LoVo (cell line): Measurements from ENCODE around the gene KDM2B.
"Not testable (repeated sequence)": the region's sequence is repeated elsewhere in the genome, so short reads cannot be mapped to it uniquely, and the experiment has no call there.

Experiments
- DNase-seq: peaks from one replicate; pipeline ENCODE4 v3.0.0-alpha.2; 2016; ENCODE audit warnings: low spot score

KDM2B gene

DNA sequence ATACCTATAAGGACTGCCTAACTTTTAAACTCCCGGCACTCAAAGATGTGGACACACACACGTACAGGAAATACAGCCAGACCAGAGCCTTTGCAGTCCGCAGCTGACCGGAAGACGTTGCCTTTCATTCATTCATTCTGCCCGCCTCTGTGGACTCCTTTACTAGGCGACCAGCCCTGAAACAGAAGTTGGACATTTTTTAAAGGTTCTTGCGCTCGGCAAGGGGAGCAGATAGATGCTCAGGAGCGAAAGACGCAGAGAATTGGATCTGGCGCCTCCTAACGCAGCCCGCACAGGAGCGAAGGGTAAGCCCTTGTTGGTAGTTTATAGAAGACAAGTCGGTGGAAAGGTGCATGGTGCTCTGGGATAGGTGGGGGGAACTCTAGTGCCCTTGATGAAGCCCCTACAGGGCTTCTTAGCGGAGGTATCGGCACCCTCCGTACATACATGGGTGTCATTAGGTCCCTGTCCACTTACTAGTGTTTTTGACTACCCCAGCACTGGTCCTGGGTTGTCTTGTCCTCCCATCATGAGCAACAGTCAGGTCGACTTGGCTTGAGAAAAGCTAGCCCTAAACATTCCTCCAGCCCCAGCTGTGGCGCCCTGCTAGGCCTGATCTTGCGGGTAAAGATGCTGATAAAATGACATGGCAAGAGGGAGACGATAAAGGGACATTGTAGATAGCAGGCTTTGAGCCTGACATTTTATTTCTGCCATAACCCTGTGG lies at the start of gene KDM2B:
TSS of gene KDM2B (minus strand) at position 65 of the 727 bp plus-strand sequence. CDS start 112 bp downstream, outside the sequence.
- DNase-seq, result no peak

DNA sequence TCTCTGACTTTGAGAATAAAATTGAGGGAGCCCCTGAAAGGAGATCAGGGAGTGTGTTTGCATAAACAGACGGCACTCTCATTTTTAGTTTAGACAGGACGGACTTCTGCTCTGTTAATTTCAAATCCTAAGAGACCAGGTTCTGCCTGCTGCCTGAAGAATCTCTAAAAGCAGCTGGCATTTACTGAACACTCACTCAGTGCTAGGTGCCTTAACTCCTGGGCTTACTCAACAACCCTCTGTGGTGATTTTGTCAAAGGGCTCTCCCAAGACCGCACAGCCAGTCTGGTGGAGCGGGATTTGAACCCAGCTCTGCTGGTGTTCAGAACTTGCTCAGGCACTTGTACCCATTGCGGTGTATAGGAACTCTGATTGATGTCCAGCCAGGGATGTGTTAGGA lies 47.7 kb upstream of the KDM2B start:
- no peak for DNase-seq

DNA sequence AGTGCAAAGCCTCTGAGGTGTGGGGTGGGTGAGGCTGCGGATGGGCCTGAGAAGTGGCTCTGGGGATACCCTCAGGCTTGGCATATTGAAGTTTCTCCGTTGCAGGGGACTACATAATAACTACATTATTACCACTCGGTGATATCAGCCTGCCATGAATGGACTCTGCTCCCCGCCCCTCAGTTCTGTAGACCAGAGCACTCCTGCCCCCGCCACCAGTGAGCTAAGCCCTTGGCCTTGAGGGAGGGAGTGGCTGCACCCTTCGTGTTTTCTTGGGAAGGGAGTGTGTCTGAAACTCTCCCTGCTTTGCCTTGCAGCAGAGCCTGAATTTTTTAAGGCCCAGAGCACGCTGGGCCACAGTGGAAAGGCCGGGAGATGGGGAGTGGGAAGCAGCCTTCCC lies 47.2 kb upstream of the KDM2B start:
- DNase-seq, result peak; percentile 18

DNA sequence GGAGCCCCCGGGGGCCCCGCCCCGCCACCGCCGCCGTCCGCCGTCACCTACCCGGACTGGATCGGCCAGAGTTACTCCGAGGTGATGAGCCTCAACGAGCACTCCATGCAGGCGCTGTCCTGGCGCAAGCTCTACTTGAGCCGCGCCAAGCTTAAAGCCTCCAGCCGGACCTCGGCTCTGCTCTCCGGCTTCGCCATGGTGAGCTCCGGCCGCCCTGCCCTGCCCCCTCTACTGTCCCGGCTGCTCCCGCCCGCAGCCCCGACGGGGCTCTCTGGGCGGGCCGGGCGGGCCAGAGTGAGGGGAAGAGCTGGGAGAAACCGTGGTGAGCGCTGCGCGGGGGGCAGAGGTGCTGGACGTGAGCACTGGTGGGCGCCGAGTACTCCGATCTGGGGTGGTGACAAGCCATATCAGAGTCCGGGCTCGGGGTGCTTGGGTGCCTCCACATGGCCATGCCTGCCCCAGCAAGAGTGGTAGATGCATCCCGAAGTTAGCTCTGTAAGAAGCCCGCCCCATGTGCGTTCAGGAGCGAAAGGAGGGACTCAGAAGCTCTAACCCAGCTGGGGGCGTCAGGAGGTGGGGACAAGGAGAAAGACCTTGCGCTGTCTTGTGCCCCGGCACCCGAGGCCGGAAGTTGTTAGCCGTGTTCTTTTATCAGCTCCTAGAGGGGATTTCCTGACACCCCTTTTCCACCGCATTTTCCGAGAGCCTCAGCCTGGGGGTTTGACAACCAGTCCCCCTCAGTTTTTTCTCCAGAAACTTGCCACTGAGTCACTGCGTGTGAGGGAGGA lies 46.2 kb upstream of the KDM2B start:
- peak; percentile 61 for DNase-seq

DNA sequence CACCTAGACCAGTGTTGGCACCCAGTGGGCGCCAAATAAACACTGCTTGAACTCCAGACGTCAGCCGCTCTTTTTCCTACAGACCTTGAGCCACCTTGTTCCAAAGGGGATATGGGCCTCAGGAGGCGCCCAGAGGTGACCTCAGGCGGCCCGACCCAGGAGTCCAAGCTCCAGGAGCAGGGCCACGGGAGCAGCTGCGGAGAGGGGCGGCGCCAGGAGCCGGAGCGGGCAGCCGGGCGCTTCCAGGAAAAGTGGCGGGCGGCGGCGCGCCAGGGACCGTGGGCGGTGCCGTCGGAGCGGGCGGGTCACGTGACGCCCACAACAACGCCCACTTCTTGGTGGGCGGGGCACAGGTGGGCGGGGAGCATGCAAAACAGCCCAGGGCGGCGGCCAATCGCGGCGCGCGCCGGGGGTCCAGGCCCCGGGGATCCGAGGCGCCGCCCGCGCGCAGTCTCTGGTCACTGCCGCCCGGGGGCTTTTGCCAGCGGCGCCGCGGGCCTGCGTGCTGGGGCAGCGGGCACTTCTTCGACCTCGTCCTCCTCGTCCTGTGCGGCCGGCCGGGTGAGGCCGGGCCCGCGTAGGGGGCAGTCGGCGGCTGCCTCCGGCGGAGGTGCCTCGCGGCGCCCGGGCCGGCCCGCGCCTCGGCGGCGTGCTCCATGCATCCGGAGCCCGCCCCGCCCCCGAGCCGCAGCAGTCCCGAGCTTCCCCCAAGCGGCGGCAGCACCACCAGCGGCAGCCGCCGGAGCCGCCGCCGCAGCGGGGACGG lies 45.4 kb upstream of the KDM2B start, which contains the start of gene ORAI1:
TSS of gene ORAI1 (plus strand) at position 444 of the 766 bp plus-strand sequence.
- peak; percentile 99 for DNase-seq

DNA sequence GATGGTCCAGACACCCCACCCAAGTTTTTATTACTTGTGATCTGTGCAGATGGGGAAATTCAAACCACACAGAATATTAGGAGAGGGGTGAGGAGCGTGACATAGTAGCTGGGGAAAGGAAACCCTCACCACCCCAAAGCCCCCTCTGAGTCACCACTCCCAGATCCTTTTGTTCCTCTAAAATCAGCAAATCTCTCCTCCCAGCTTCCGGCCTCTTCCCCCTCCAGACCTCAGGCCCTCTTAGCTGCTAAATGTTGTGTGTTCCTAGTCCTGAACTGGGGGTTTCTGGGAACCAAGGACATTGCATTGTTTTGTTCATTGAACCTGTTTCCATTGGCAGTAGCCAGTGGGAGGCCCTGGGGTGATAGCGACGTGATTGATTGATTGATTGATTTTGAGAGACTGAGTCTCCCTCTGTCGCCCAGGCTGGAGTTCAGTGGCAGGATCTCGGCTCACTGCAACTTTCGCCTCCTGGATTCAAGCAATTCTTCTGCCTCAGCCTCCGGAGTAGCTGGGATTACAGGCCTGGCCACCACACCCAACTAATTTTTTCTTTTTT lies 39.6 kb upstream of the KDM2B start:
- no peak for DNase-seq

DNA sequence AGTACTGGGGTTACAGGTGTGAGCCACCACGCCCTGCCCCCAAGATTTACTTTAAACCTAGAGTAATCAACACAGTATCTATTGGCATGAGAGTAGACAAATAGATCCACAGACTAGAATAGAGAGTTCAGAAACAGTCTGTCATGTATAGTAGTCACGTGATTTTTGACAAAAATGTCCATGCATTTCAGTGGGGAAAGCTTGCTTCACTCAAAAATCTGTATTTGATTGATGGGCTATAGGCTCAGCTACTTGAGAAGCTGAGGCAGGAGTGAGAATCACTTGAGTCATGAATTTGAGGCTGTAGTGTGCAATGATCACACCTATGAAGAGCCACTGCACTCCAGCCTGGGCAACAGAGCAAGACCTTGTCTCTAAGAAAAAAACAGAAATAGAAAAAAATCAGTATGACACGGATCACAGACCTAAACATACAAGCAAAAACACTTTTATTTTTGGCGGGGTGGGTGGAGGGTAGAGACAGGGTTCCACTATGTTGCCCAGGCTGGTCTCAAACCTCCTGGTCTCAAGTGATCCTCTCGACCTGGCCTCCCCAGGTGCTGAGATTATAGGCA lies 37.9 kb upstream of the KDM2B start:
- no peak for DNase-seq

DNA sequence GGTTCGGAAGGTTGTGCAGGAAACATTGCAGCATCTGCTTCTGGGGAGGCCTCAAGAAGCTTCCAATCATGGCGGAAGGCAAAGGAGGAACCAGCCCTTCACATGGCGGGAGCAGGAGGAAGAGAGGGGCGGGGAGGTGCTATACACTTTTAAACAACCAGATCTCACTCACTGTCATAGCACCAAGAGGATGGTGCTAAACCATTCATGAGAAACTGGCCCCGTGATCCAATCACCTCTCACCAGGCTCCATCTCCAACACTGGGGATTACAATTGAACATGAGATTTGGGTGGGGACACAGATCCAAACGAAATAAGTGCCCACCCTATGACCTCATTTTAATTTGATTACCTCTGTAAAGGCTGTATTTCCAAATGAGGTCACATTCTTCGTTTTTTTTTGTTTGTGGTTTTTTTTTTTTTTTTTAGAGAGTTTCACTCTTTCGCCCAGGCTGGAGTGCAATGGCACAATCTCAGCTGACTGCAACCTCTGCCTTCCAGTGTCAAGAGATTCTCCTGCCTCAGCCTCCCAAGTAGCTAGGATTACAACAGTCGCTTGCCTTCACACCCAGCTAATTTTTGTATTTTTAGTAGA lies 34.1 kb upstream of the KDM2B start:
- no peak for DNase-seq

DNA sequence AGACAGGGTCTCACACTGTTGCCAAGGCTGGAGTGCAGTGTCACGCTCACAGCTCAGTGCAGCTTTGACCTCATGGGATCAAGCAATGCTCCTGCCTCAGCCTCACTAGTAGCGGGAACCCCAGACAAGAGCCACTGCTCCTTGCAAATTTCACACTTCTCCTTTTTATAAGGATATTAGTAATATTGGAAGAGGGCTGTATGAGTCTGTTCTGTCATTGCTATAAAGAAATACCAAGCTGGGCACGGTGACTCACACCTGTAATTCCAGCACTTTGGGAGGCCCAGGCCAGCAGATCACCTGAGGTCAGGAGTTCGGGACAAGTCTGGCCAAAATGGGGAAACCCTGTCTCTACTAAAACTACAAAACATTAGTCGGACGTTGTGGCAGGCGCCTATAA lies 32.6 kb upstream of the KDM2B start:
- no peak for DNase-seq

DNA sequence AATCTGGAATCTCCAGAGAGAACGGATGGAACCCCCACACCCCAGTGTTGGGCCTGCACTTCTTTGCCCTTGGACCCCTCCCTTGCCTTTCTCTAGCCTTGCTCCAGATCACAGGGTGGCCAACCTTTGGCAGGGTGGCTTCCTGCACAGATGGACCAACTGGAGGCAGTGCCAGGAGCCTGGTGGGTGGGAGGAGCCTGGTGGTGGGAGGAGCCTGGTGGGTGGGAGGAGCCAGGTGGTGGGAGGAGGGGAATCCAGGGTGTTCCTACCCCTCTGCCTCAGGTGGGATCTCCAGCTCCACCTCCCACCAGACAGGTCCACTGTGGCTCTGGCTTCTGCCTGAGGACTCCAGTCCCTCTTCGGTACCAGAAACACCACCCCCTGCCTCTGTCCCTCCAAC lies 30.5 kb upstream of the KDM2B start:
- no peak for DNase-seq

DNA sequence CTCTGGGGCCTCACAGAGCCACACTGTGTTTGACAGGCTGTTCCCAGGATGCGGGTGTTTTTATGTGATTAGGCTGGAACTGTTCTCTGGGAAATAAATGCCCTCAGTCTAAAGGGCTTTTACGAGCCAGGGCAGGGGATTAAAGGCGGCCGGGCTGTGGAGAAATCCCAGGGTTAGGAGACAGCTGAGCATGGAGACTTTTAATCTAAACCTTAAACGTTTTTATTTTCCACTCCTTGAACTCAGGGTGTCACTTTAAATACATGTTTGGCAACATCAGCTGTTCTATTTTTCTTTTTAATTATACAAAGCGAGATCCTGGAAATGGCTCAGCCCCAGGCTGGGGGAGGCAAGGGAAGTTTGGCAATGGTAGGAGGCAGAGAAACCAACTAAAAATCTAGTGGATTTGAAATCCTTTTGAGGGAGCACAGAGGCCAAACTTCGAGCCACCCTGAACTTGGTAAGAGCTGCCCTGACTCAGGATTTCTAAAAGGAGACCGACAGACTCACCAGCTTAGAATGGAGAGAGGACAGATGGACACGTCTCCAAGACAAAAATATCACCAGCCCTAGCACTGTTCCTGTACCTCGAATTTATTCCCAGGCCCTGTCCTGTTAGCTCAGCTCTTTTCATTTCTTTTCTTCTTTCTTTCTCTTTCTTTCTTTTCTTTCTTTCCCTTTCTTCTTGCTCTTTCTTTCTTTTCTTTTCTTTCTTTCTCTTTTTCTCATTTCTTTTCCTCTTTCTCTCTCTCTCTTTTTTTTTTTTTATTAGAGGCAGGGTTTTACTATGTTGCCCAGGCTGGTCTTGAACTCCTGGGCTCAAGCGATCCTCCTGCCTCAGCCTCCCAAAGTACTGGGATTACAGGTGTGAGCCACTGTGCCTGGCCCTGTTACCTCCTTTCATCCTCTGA lies 29.7 kb upstream of the KDM2B start:
- no peak for DNase-seq

DNA sequence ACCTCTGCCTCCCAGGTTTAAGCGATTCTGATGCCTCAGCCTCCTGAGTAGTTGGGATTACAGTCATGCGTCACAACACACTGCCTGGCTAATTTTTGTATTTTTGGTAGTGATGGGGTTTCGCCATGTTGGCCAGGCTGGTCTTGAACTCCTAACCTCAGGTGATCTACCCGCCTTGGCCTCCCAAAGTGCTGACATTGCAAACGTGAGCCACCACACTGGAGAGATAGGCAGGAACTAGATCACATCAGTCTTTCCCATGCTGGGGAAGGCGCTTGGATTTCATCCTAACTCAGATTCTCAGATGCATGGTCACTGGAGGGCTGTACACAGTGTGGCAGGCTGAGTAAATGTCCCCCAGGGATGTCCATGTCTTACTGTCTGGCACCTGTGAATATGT lies 27.5 kb upstream of the KDM2B start:
- DNase-seq, result no peak

DNA sequence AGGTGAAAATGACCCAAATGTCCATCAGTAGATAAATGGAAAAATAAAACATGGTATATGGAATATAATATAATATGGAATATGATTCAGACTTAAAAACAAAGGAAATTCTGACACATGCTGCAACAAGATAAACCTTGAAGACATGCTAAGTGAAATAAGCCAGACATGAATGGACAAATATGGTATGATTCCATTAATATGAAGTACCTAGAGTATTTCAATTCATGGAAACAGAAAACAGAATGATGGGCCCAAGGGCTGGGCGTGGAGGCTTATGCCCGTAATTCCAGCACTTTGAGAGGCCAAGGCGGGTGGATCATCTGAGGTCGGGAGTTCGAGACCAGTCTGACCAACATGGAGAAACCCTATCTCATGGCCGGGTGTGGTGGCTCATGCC lies 22.8 kb upstream of the KDM2B start:
- no peak for DNase-seq

DNA sequence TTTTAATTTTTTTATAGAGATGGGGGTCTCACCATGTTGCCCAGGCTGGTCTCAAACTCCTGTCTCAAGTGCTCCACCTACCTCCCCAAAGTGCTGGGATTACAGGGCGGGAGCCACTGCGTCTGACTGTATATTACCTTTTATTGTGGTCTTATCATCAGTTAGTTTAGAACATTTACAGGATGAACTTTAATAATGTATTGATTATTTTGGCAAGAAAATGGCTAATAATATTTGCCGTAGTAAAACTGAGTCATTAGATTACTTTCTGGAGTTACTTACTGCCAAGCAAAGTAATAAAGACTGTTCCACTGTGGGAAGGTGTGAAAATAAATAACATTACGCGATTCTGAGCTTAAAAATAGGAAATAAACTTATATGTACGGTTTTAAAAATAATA lies 21.9 kb upstream of the KDM2B start:
- no peak for DNase-seq

DNA sequence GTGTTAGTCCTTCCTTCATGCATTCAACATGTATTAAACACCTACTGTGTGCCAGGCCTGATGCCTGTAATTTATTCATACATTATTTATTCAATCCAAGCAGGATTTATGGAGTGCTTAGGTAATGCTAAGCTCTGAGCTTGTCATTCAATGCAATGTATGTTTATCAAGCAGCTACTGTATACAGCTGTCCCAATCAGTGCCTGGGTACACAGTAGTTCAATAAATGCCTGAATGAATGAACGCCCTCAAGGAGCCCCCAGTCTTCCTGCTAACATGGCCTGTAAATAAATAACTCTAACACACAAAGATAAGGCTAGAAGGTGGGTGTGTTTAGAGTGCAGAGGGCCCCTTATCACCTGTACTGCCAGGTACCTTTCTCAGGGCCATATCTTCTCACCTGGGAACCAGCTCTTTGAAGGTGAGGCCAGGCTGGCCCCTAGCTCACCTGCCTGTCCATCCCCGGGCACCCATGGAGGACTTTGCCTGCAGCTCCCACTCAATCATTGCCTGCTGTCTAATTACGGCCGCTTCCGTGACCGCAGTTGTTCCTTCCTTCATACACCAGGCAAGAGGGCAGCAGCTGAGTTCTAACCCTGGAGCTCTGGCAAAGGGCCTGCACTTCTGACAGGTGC lies 20.0 kb upstream of the KDM2B start:
- no peak for DNase-seq

DNA sequence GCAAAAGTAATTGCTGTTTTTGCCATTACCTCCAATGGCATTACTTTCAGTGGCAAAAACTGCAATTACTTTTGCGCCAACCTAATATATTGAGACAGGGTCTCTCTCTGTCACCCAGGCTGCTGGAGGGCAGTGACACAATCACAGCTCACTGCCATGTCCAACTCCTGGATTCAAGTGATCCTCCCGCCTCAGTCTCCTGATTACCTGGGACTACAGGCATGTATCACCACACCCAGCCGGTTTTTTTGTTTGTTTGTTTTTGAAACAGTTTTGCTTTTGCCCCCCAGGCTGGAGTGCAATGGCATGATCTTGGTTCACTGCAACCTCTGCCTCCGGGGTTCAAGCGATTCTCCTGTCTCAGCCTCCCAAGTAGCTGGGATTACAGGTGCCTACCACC lies 15.7 kb upstream of the KDM2B start:
- DNase-seq, result no peak

DNA sequence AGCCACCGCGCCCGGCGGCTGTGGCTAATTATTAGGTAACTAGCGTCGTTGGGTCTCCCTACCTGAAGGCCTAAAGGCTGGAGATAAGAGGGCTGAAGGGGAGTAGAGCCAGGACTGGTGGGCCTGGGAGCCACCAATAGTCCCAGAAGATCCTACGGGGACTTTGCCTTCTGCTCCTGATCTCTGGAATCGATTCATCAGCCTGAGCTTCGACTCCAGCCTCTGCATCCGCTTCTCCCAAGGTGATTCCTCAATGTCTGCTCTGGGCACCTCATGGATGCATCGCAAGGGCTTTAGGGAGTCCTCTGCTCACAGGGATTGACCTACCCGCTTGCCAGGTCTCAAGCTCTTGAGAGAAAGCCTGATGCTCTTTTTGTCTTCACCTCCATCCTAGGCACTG lies 14.7 kb upstream of the KDM2B start:
- no peak for DNase-seq

DNA sequence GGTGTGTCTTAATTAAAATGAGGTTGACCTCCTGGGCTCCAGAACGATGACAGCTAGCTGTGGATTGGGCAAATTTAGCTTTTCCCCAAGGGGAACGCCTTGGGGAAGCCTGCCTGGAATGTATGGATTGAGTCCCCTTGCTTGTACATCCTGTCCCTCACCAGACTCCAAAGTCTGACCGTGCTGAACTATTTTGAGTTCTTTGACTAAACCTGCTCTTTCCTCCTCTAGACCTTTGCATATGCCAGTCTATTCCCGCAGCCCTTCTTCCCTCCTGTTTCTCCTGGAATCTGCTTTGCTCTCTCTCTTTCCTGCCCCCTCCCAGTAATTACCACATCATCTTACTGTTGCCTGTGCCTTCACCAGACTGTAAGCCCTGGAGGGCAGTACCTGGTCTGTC lies 11.5 kb upstream of the KDM2B start:
- no peak for DNase-seq

DNA sequence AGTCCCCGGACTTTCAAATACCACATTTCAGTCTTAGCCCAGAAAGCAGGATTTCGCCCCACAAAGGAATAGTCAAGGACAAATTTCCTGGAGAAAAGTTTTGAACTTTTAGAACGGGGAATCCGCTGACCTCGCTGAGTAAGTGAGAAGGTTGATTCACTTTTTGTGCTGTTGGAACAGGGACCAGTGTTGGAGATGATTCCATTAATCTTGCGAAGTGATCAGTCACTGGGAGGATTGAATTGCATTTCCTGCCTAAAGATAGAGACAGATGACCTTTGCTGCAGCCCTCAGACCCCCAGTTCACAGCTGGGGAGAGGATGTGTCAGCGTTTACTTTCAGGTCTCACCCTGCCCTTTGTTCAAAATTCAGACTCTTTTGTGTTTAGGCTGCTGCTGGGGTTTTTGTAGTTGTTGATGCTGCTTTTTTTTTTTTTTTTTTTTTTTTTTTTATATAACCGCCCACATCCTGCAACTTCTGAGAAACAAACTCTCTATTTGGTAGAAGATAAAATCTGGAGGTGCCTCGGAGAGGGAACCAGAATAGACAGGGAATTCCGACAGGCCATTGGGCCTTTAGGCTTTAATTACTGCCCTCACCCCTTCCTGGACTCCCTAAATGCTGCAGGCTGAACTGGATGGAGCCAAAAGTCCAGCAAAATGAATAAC lies 9.8 kb upstream of the KDM2B start:
- DNase-seq, result no peak

DNA sequence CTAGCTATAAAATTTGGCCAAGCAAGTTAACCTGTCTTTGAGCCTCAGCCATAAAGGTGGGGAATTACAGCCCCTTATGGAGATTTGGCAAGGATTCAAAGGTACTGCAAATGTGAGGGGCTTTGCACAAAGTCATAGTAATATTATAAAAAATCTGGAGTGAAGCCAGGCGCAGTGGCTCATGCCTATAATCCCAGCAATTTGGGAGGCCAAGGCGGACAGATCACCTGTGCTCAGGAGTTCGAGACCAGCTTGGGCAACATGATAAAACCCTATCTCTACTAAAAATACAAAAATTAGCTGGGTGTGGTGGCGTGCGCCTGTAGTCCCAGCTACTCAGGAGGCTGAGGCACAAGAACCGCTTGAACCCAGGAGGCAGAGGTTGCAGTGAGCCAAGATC lies 4.1 kb upstream of the KDM2B start:
- not testable (repeated sequence) for DNase-seq
